ENCODE data around the gene NKX1-2.
"Not testable (repeated sequence)": the region's sequence is repeated elsewhere in the genome, so short reads cannot be mapped to it uniquely, and the experiment has no call there.

The NKX1-2 gene

DNA sequence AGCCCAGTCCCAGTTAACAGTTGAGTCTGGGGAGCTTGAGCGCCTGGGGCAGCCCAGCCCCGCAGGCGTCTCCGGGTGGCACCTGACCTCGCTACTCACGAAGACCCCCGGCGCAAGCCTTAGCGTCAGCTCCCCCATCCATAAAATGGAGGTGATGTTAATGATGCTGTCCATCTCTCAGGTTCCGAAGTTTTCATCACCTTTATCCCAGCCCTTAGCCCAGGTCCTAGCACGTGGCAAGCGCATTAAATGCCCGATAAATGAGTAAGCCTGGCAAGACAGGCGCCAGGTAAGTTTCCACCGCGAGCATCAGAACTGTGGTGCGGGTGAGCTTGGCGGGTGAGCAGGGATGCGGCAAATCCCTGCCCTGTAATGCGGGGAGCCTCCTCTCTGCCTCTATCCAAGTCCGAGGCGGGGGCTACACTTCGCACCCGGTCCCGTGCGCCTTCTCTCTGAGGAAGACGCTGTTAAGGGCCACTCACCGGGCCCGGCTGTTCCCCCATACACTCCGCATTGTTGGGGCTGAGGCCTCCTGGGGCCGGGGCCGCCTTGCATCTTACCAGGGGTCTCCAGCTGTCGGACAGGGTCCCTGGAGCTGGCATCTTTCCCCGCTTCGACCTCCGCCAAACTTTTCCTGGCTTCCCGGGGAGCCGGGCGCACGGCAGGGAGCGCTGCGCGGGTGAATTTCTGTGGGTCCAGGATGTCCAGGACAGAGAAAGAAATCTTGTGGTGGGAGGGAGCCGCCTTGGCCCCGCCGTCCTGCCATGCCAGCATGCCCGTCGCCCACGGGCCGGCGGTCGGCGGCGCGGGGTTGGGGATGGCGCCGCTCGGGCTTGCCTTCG is 444 bp downstream of the NKX1-2 start:
- TF ChIP-seq, protein P1, sequence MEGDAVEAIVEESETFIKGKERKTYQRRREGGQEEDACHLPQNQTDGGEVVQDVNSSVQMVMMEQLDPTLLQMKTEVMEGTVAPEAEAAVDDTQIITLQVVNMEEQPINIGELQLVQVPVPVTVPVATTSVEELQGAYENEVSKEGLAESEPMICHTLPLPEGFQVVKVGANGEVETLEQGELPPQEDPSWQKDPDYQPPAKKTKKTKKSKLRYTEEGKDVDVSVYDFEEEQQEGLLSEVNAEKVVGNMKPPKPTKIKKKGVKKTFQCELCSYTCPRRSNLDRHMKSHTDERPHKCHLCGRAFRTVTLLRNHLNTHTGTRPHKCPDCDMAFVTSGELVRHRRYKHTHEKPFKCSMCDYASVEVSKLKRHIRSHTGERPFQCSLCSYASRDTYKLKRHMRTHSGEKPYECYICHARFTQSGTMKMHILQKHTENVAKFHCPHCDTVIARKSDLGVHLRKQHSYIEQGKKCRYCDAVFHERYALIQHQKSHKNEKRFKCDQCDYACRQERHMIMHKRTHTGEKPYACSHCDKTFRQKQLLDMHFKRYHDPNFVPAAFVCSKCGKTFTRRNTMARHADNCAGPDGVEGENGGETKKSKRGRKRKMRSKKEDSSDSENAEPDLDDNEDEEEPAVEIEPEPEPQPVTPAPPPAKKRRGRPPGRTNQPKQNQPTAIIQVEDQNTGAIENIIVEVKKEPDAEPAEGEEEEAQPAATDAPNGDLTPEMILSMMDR (IDR thresholded peaks at IDR 0.05; ENCODE audit: low read depth, low read length), result no peak
- DNase-seq (ENCODE audit: extremely low read depth, low read depth), result no peak

DNA sequence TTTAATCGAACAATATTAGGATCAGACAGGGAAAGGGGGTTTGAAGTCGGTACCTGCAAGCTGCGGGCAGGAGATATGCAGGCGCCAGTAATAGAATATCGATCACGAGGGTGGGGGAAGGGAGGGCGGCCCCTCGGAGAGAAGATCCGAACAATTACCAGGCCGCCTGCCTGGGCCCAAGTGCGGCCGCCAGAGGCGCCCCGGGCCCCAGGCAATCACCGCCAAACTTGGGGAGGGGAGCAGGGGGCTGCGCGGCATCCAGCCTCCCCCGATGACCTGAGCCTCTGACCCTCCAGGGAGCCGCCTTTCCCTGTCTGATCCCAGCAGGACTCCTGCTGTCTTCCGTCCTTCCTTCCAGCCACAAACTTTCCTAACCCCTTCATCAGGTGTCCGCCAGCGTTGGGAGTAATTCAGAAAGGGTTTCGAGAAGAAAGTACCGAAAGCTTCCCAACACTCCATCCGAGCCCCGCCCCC is 1.1 kb downstream of the NKX1-2 start:
- DNase-seq (ENCODE audit: extremely low read depth, low read depth), result no peak
- TF ChIP-seq, protein P1 (IDR thresholded peaks at IDR 0.05; ENCODE audit: low read depth, low read length), result no peak

DNA sequence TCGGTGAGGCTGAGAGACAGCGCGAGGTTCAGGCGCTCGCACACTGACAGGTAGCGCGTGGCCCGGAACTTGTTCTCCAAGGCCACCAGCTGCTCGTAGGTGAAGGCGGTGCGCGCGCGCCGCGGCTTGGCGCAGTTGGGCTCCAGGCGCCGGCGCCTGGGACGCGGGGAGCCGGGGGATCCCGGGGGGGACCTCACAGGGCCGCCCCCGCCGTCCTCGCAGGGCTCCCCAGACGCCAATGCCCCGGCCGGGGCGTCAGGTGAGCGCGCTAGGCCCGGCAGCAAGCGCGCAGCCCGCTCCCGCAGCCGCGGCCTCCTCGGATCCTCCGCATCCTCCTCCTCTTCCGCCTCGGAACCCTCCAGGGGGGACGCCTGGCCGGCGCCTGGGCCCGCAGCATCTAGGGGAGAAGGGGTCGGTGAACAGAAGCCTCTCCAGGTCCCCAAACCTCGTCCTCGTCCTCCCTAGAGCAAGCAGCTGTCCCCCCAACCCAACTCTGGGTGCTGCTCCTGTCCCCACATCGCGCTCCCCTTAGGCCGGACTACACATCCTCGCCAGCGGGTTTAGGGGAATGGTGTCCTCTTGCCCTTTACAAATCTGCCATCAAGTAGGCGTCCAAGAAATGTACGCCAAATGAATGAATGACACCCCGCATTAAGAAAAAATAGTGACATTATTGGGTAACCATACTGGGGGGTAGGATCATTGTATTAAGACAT is 1.9 kb downstream of the NKX1-2 start:
- no peak for DNase-seq (ENCODE audit: extremely low read depth, low read depth)
- TF ChIP-seq, protein P1 (IDR thresholded peaks at IDR 0.05; ENCODE audit: low read depth, low read length), result no peak

DNA sequence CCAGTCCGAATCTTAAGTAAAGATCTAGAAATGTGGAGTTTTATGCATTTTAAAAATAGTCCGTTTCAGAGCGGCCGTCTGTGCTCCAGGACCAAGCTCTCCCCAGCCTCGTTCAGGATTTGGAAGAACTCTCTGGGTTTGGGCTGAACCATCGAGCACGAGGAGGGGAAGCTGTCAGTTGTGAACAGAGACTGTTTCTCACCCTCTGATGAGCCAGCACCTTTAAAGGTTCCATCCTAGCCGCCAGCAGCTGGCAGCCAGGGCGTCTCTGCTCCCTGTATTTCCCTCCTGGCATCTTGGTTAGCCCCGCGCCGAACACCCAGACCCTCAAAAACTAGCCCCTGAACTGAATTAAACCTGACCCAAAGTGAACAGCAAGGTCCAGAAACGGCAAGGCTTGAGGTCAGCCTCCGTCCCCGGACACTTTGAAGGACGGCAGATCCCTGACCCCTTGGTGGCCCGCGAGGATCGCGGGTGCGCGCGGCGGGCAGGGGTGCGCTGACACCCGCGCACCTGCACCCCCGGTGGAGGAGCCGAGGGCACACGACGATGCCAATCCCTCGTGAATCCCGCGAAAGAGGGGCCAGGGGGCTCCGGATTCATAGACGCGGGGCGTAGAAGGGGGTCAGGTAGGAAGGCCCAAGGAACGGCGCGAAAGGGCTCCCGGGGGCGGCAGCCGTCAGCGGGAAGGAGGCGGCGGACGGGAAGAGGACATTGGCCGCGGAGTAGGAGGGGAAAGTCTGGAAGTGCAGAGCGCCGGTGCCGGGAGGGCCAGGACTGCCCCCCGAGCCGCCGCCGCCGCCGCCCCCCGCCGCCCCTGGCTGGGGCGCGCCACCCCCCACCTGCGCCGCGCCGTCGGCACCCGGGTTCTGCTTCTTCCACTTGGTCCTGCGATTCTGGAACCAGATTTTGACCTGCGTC is 2.7 kb downstream of the NKX1-2 start:
- TF ChIP-seq, protein P1 (IDR thresholded peaks at IDR 0.05; ENCODE audit: low read depth, low read length), result no peak
- no peak for DNase-seq (ENCODE audit: extremely low read depth, low read depth)

DNA sequence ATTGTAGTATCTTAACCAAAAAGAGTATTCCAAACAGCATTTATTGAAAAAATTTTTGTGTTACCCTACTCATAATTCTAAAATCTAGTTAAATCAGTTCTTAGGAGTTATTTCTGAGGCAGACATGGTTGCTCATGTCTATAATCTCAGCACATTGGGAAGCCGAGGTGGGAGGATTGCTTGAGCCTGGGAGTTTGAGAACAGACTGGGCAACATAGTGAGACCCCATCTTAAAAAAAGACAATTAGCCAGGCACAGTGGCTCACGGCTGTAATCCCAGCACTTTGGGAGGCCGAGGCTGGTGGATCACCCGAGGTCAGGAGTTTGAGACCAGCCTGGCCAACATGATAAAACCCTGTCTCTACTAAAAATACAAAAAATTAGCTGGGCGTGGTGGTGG is 8.1 kb downstream of the NKX1-2 start:
- DNase-seq (ENCODE audit: extremely low read depth, low read depth), result not testable (repeated sequence)

DNA sequence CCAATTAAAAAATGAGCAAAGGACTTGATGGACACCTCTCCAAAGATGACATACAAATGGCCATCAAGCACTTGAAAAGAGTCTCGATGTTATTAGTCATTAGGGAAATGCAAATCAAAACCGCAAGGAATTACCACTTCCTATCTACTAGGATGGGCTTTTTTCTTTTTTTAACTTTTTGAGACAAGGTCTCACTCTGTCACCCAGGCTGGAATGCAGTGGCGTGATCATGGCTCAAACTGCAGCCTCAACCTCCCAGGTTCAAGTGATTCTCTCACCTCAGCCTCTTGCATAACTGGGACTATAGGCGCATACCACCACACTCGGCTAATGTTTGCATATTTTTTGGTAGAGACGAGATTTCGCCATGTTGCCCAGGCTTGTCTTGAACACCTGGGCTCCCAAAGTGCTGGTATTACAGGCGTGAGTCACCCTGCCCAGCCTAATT is 13.6 kb downstream of the NKX1-2 start:
- TF ChIP-seq, protein P1 (IDR thresholded peaks at IDR 0.05; ENCODE audit: low read depth, low read length), result no peak
- no peak for DNase-seq (ENCODE audit: extremely low read depth, low read depth)

DNA sequence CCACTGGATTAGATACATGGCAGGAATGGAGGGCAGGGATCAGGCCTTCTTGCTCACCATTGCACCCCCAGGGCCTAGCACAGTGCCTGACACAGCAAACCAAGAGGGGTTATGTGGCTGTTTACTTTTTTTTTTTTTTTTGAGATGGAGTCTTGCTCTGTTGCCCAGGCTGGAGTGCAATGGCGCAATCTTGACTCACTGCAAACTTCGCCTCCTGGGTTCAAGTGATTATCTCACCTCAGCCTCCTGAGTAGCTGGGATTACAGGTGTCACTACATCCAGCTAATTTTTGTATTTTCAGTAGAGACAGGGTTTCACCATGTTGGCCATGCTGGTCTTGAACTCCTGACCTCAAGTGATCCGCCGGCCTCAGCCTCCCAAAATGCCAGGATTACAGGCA is 14.2 kb downstream of the NKX1-2 start:
- not testable (repeated sequence) for DNase-seq (ENCODE audit: extremely low read depth, low read depth)

Data from AG09319 (cell line).